Measurements from ENCODE around the gene DCUN1D2. TPM values are rescaled to one million over a fixed set of nuclear protein-coding genes. Genes with fewer than 3 reads are reported as not detected.

Gene DCUN1D2
- total and polyA plus RNA-seq, 7 experiments from 2014 or later: 6.8 to 31.9 (median 23.1) TPM

DNA sequence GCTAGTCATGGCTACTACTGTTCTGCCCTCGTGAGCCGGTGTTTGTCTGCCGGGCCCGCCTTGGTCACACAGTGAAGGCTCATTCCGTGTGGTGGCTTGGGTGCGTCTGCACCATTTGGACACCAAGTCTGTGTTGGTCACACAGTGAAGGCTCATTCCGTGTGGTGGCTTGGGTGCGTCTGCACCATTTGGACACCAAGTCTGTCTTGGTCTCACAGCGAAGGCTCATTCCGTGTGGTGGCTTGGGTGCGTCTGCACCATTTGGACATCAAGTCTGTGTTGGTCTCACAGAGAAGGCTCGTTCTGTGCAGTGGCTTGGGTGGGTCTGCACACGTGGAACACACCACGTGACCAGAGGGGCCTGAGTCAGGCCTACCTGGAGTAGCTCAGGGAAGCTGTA, 29.0 kb upstream of the DCUN1D2 start:
- Mint-ChIP-seq H3K4me3 (no peak overlapping the region), H3K27me3 (no peaks in the 10 kb centered on the region), H3K9me3 (no peaks in the 10 kb centered on the region), H3K27ac (no peak overlapping the region), H3K36me3 (peaks cover 0 to 47% (median 14%) of the 10 kb centered on the region in 5 donors), H3K4me1 (peaks cover 0 to 11% (median 4%) of the 10 kb centered on the region in 7 donors)
- DNase-seq: no peak
- Histone ChIP-seq H3K27me3 (ENCODE audit: control insufficient read depth in 2 of 2, insufficient read depth in 2 of 2, low read length in 2 of 2) (no peaks in the 10 kb centered on the region), H3K4me3 (ENCODE audit: low read length) (no peak overlapping the region), H3K4me1 (ENCODE audit: control insufficient read depth in 2 of 2, insufficient read depth in 2 of 2, low read length in 2 of 2) (no peaks in the 10 kb centered on the region), H3K36me3 (ENCODE audit: control insufficient read depth in 2 of 3, insufficient read depth in 3 of 3, low read length in 3 of 3) (peaks cover 0 to 15% (median 0%) of the 10 kb centered on the region in 3 experiments), H3K27ac (ENCODE audit: low read depth, low read length) (no peak overlapping the region), H3K9me3 (ENCODE audit: control insufficient read depth in 2 of 3, low read length in 3 of 3) (no peaks in the 10 kb centered on the region)
- ATAC-seq: no peak
- intact Hi-C loops (cut with micrococcal nuclease): no loop called here
- CTCF ChIA-PET: no interaction called here
- POLR2A ChIA-PET: no interaction called here

DNA sequence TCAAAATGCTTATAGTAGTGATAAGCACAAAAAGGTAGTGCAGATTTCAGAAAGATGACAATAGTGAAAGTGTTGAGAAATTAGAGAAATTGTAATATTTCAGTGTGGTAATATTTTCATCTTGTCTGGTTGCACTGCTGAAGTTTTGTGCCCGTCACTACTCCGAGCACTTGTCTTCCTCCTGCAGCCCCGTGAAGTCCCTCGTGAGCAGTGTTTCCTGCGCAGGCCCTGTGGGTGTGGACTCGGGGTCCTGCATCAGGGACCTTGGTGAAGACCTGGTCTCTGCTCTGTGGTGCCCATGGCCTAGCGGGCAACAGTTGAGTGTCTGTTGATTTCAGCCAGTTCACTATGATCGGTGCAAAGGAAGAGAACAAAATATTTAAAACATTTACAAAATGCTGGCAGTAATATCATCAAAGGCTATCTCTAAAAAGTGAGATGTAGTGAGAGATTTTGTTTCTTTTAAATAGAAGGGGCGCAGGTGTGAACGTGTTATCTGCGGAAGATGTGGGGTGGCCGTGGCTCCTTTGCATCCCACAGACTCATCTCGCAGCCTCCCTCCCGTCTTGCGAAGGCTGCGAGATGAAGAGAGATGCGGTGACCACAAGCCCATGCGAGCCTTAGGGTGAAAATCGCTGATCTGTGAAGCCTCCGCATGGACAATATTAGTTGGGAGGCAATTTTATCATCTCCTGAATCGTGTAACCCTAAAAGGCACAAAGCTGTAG, 27.7 kb upstream of the DCUN1D2 start:
- H3K27ac Mint-ChIP-seq: no peak overlapping the region
- no peaks in the 10 kb centered on the region for H3K9me3 ChIP-seq (ENCODE audit: control insufficient read depth in 2 of 3, low read length in 3 of 3)
- POLR2A ChIA-PET: no interaction called here
- no peak overlapping the region for H3K4me3 Mint-ChIP-seq
- peaks cover 0 to 45% (median 10%) of the 10 kb centered on the region in 5 donors for H3K36me3 Mint-ChIP-seq
- H3K27me3 Mint-ChIP-seq: no peaks in the 10 kb centered on the region
- no peak for DNase-seq
- no peaks in the 10 kb centered on the region for H3K27me3 ChIP-seq (ENCODE audit: control insufficient read depth in 2 of 2, insufficient read depth in 2 of 2, low read length in 2 of 2)
- H3K4me3 ChIP-seq (ENCODE audit: low read length): no peak overlapping the region
- CTCF ChIA-PET: interaction anchor here (0.6 kb wide), 1 partner anchor 53 kb away, joined by 3 read pairs; no protein-coding TSS in a partner anchor
- intact Hi-C loops (cut with micrococcal nuclease): no loop called here
- no peak overlapping the region for H3K27ac ChIP-seq (ENCODE audit: low read depth, low read length)
- no peak for ATAC-seq
- no peaks in the 10 kb centered on the region for H3K9me3 Mint-ChIP-seq
- H3K36me3 ChIP-seq (ENCODE audit: control insufficient read depth in 2 of 3, insufficient read depth in 3 of 3, low read length in 3 of 3): peaks cover 0 to 15% (median 0%) of the 10 kb centered on the region in 3 experiments
- H3K4me1 Mint-ChIP-seq: peaks cover 0 to 7% (median 3%) of the 10 kb centered on the region in 7 donors
- H3K4me1 ChIP-seq (ENCODE audit: control insufficient read depth in 2 of 2, insufficient read depth in 2 of 2, low read length in 2 of 2): no peaks in the 10 kb centered on the region

DNA sequence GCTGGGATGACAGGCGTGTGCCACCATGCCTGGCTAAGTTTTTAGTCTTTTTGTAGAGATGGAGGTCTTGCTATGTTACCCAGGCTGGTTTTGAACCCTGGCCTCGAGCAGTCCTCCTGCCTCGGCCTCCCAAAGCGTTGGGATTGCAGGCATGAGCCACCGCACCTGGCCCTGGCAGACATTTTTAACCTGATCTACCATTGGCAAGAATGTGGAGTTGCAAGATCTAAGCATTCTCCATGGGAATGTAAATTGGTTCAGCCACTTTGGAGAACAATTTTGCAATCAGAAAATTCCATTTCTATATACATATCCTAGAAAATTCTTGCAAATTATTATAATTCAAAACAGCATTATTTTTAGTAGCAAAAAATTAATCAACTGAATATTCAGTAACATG, 24.3 kb upstream of the DCUN1D2 start:
- Histone ChIP-seq H3K4me3 (ENCODE audit: low read length) (no peak overlapping the region), H3K4me1 (ENCODE audit: control insufficient read depth in 2 of 2, insufficient read depth in 2 of 2, low read length in 2 of 2) (no peaks in the 10 kb centered on the region), H3K27ac (ENCODE audit: low read depth, low read length) (no peak overlapping the region), H3K9me3 (ENCODE audit: control insufficient read depth in 2 of 3, low read length in 3 of 3) (no peaks in the 10 kb centered on the region), H3K36me3 (ENCODE audit: control insufficient read depth in 2 of 3, insufficient read depth in 3 of 3, low read length in 3 of 3) (peaks cover 0 to 20% (median 10%) of the 10 kb centered on the region in 3 experiments), H3K27me3 (ENCODE audit: control insufficient read depth in 2 of 2, insufficient read depth in 2 of 2, low read length in 2 of 2) (no peaks in the 10 kb centered on the region)
- DNase-seq: no peak
- intact Hi-C loops (cut with micrococcal nuclease): no loop called here
- no peaks in the 10 kb centered on the region for H3K9me3 Mint-ChIP-seq
- no peak for ATAC-seq
- H3K4me3 Mint-ChIP-seq: no peak overlapping the region
- H3K27ac Mint-ChIP-seq: peak overlapping the region in 1 of 9 donors; percentile 18
- peaks cover 0 to 11% (median 0%) of the 10 kb centered on the region in 7 donors for H3K4me1 Mint-ChIP-seq
- ChIA-PET CTCF (no interaction called here), POLR2A (no interaction called here)
- H3K27me3 Mint-ChIP-seq: no peaks in the 10 kb centered on the region
- peaks cover 0 to 39% (median 12%) of the 10 kb centered on the region in 5 donors for H3K36me3 Mint-ChIP-seq

DNA sequence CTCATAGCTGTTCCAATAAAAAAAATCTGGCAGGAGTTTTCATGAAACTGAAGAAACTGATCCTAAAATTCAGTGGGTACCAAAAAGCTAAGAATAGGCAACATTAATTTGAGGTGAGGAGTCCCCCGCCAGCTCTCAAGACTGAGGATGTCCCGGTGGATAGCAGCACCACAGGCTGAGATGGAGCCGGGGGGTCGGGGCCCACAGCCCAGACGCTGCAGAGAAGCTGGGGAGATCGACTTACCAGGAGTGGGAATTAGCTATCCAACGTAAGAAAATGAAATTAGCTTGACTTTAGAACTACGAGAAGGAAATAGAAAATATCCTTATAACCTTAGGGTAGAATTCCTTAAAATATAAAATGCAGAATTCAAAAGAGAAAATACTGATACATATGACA, 23.2 kb upstream of the DCUN1D2 start:
- intact Hi-C loops (cut with micrococcal nuclease): no loop called here
- Mint-ChIP-seq H3K4me1 (peaks cover 0 to 11% (median 0%) of the 10 kb centered on the region in 7 donors), H3K4me3 (no peak overlapping the region), H3K27me3 (no peaks in the 10 kb centered on the region), H3K27ac (peak overlapping the region in 1 of 9 donors; percentile 40), H3K36me3 (peaks cover 0 to 39% (median 12%) of the 10 kb centered on the region in 5 donors), H3K9me3 (no peaks in the 10 kb centered on the region)
- POLR2A ChIA-PET: no interaction called here
- no peak overlapping the region for H3K27ac ChIP-seq (ENCODE audit: low read depth, low read length)
- ATAC-seq (no peak), DNase-seq (no peak)
- no peaks in the 10 kb centered on the region for H3K27me3 ChIP-seq (ENCODE audit: control insufficient read depth in 2 of 2, insufficient read depth in 2 of 2, low read length in 2 of 2)
- no peaks in the 10 kb centered on the region for H3K9me3 ChIP-seq (ENCODE audit: control insufficient read depth in 2 of 3, low read length in 3 of 3)
- no peaks in the 10 kb centered on the region for H3K4me1 ChIP-seq (ENCODE audit: control insufficient read depth in 2 of 2, insufficient read depth in 2 of 2, low read length in 2 of 2)
- H3K4me3 ChIP-seq (ENCODE audit: low read length): no peak overlapping the region
- peaks cover 0 to 20% (median 10%) of the 10 kb centered on the region in 3 experiments for H3K36me3 ChIP-seq (ENCODE audit: control insufficient read depth in 2 of 3, insufficient read depth in 3 of 3, low read length in 3 of 3)
- CTCF ChIA-PET: no interaction called here

DNA sequence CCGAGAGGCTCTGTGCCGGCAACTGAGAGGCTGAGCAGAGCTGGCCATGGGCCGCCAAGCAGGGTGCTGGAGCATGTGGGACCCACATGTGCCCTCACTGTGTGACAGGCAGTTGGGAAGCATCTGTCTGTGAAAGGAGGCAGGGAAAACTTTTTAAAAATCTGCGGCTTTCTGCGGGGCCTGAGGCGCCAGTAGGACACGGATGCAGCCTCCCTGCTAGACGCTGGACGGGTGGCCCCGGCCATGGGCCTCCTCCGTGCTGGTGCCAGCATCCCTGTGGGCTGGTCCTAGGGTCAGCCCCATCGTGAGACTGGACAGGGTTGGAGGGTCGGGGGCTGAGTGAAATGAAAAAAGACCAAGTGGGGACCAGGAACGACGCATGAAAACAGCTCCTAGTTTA, 20.9 kb upstream of the DCUN1D2 start:
- Mint-ChIP-seq H3K36me3 (peaks cover 0 to 43% (median 12%) of the 10 kb centered on the region in 5 donors), H3K9me3 (no peaks in the 10 kb centered on the region), H3K27ac (no peak overlapping the region), H3K4me1 (peaks cover 0 to 8% (median 0%) of the 10 kb centered on the region in 7 donors), H3K27me3 (no peaks in the 10 kb centered on the region), H3K4me3 (no peak overlapping the region)
- DNase-seq (no peak), ATAC-seq (no peak)
- H3K4me1 ChIP-seq (ENCODE audit: control insufficient read depth in 2 of 2, insufficient read depth in 2 of 2, low read length in 2 of 2): no peaks in the 10 kb centered on the region
- H3K27ac ChIP-seq (ENCODE audit: low read depth, low read length): no peak overlapping the region
- H3K27me3 ChIP-seq (ENCODE audit: control insufficient read depth in 2 of 2, insufficient read depth in 2 of 2, low read length in 2 of 2): no peaks in the 10 kb centered on the region
- H3K9me3 ChIP-seq (ENCODE audit: control insufficient read depth in 2 of 3, low read length in 3 of 3): no peaks in the 10 kb centered on the region
- CTCF ChIA-PET: no interaction called here
- POLR2A ChIA-PET: no interaction called here
- peaks cover 0 to 20% (median 10%) of the 10 kb centered on the region in 3 experiments for H3K36me3 ChIP-seq (ENCODE audit: control insufficient read depth in 2 of 3, insufficient read depth in 3 of 3, low read length in 3 of 3)
- no peak overlapping the region for H3K4me3 ChIP-seq (ENCODE audit: low read length)
- intact Hi-C loops (cut with micrococcal nuclease): no loop called here

DNA sequence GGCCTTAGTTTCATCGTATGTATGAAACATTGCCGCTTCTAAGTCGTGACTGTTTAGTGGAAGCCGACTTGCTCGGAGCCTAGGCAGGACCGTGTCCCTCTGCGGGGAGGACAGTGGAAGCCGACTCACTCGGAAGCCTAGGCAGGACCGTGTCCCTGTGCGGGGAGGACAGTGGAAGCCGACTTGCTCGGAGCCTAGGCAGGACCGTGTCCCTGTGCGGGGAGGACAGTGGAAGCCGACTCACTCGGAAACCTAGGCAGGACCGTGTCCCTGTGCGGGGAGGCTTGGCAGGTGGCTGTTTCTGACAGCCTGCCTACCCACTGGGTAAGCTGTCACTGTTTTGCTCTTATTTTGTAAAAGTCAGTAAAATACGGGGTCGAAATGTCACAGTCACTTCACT, 20.4 kb upstream of the DCUN1D2 start:
- Histone ChIP-seq H3K27ac (ENCODE audit: low read depth, low read length) (no peak overlapping the region), H3K4me1 (ENCODE audit: control insufficient read depth in 2 of 2, insufficient read depth in 2 of 2, low read length in 2 of 2) (no peaks in the 10 kb centered on the region), H3K4me3 (ENCODE audit: low read length) (no peak overlapping the region), H3K9me3 (ENCODE audit: control insufficient read depth in 2 of 3, low read length in 3 of 3) (no peaks in the 10 kb centered on the region), H3K36me3 (ENCODE audit: control insufficient read depth in 2 of 3, insufficient read depth in 3 of 3, low read length in 3 of 3) (peaks cover 0 to 20% (median 10%) of the 10 kb centered on the region in 3 experiments), H3K27me3 (ENCODE audit: control insufficient read depth in 2 of 2, insufficient read depth in 2 of 2, low read length in 2 of 2) (no peaks in the 10 kb centered on the region)
- Mint-ChIP-seq H3K27me3 (no peaks in the 10 kb centered on the region), H3K4me3 (no peak overlapping the region), H3K27ac (no peak overlapping the region), H3K4me1 (peaks cover 0 to 8% (median 1%) of the 10 kb centered on the region in 7 donors), H3K36me3 (peaks cover 0 to 43% (median 12%) of the 10 kb centered on the region in 5 donors), H3K9me3 (no peaks in the 10 kb centered on the region)
- no peak for DNase-seq
- no peak for ATAC-seq
- intact Hi-C loops (cut with micrococcal nuclease): no loop called here
- POLR2A ChIA-PET: no interaction called here
- CTCF ChIA-PET: no interaction called here

DNA sequence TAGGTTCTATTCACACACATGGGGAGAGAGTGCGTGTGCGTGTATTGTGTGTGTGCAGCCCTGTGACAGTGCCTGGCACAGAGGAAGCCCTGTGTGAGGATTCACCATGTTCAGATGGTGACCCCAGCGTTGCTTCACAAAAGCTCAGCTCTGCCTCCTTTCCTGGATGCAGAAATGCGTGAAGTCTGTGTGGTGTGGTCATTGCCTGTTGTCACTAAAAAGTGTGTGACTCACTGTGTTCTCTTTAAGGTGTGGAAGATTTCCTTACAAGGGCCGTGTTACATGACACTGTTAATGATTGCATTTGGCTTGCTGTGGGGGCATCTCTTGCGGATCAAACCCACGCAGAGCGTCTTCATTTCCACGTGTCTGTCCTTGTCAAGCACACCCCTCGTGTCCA, 19.5 kb upstream of the DCUN1D2 start:
- no peak overlapping the region for H3K4me3 ChIP-seq (ENCODE audit: low read length)
- ChIA-PET CTCF (no interaction called here), POLR2A (no interaction called here)
- peaks cover 0 to 20% (median 10%) of the 10 kb centered on the region in 3 experiments for H3K36me3 ChIP-seq (ENCODE audit: control insufficient read depth in 2 of 3, insufficient read depth in 3 of 3, low read length in 3 of 3)
- H3K4me3 Mint-ChIP-seq: no peak overlapping the region
- no peak overlapping the region for H3K27ac ChIP-seq (ENCODE audit: low read depth, low read length)
- intact Hi-C loops (cut with micrococcal nuclease): no loop called here
- peaks cover 0 to 47% (median 21%) of the 10 kb centered on the region in 5 donors for H3K36me3 Mint-ChIP-seq
- H3K9me3 Mint-ChIP-seq: no peaks in the 10 kb centered on the region
- ATAC-seq (peak; percentile 79), DNase-seq (no peak)
- no peaks in the 10 kb centered on the region for H3K9me3 ChIP-seq (ENCODE audit: control insufficient read depth in 2 of 3, low read length in 3 of 3)
- H3K27ac Mint-ChIP-seq: no peak overlapping the region
- peaks cover 0 to 8% (median 5%) of the 10 kb centered on the region in 7 donors for H3K4me1 Mint-ChIP-seq
- H3K4me1 ChIP-seq (ENCODE audit: control insufficient read depth in 2 of 2, insufficient read depth in 2 of 2, low read length in 2 of 2): no peaks in the 10 kb centered on the region
- H3K27me3 Mint-ChIP-seq: no peaks in the 10 kb centered on the region
- no peaks in the 10 kb centered on the region for H3K27me3 ChIP-seq (ENCODE audit: control insufficient read depth in 2 of 2, insufficient read depth in 2 of 2, low read length in 2 of 2)

Data from naive thymus-derived CD4-positive, alpha-beta T cell (primary cell).